Measurements from ENCODE around the gene SHANK3.

SHANK3 gene

DNA sequence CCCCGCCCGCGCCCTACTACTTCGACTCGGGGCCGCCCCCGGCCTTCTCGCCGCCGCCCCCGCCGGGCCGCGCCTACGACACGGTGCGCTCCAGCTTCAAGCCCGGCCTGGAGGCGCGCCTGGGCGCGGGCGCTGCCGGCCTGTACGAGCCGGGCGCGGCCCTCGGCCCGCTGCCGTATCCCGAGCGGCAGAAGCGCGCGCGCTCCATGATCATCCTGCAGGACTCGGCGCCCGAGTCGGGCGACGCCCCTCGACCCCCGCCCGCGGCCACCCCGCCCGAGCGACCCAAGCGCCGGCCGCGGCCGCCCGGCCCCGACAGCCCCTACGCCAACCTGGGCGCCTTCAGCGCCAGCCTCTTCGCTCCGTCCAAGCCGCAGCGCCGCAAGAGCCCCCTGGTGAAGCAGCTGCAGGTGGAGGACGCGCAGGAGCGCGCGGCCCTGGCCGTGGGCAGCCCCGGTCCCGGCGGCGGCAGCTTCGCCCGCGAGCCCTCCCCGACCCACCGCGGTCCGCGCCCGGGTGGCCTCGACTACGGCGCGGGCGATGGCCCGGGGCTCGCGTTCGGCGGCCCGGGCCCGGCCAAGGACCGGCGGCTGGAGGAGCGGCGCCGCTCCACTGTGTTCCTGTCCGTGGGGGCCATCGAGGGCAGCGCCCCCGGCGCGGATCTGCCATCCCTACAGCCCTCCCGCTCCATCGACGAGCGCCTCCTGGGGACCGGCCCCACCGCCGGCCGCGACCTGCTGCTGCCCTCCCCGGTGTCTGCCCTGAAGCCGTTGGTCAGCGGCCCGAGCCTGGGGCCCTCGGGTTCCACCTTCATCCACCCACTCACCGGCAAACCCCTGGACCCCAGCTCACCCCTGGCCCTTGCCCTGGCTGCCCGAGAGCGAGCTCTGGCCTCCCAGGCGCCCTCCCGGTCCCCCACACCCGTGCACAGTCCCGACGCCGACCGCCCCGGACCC, 48.0 kb downstream of the SHANK3 start:
- no peak overlapping the region for H3K4me3 ChIP-seq (ENCODE audit: low read depth, low read length)
- DNase-seq (ENCODE audit: low read depth), result no peak
- TF ChIP-seq, protein P1, sequence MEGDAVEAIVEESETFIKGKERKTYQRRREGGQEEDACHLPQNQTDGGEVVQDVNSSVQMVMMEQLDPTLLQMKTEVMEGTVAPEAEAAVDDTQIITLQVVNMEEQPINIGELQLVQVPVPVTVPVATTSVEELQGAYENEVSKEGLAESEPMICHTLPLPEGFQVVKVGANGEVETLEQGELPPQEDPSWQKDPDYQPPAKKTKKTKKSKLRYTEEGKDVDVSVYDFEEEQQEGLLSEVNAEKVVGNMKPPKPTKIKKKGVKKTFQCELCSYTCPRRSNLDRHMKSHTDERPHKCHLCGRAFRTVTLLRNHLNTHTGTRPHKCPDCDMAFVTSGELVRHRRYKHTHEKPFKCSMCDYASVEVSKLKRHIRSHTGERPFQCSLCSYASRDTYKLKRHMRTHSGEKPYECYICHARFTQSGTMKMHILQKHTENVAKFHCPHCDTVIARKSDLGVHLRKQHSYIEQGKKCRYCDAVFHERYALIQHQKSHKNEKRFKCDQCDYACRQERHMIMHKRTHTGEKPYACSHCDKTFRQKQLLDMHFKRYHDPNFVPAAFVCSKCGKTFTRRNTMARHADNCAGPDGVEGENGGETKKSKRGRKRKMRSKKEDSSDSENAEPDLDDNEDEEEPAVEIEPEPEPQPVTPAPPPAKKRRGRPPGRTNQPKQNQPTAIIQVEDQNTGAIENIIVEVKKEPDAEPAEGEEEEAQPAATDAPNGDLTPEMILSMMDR (IDR thresholded peaks at IDR 0.05; ENCODE audit: low read depth, low read length, missing control alignments), result no peak

DNA sequence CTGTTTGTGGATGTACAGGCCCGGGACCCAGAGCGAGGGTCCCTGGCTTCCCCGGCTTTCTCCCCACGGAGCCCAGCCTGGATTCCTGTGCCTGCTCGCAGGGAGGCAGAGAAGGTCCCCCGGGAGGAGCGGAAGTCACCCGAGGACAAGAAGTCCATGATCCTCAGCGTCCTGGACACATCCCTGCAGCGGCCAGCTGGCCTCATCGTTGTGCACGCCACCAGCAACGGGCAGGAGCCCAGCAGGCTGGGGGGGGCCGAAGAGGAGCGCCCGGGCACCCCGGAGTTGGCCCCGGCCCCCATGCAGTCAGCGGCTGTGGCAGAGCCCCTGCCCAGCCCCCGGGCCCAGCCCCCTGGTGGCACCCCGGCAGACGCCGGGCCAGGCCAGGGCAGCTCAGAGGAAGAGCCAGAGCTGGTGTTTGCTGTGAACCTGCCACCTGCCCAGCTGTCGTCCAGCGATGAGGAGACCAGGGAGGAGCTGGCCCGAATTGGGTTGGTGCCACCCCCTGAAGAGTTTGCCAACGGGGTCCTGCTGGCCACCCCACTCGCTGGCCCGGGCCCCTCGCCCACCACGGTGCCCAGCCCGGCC, 48.7 kb downstream of the SHANK3 start:
- DNase-seq (ENCODE audit: low read depth), result no peak
- H3K4me3 ChIP-seq (ENCODE audit: low read depth, low read length), result no peak overlapping the region
- TF ChIP-seq, protein P1 (IDR thresholded peaks at IDR 0.05; ENCODE audit: low read depth, low read length, missing control alignments), result no peak

- TF ChIP-seq, protein P1 (IDR thresholded peaks at IDR 0.05; ENCODE audit: low read depth, low read length, missing control alignments), result no peak
- DNase-seq (ENCODE audit: low read depth), result no peak
- no peak overlapping the region for H3K4me3 ChIP-seq (ENCODE audit: low read depth, low read length)
Observed at GRCh38 chr22:50722048-50722701, 49.6 kb downstream of the SHANK3 start.
